SK-N-SH (cell line): ENCODE data around the gene PTPN14.

Source experiments
- CTCF ChIP-seq: fragments of 200-600 bp; sonication (generic); IDR thresholded peaks from 2 replicates; pipeline ENCODE4 v1.6.1; 2017; ENCODE audit warnings: antibody characterized with exemption, mild to moderate bottlenecking, moderate library complexity
- EP300 ChIP-seq, 2 experiments: IDR thresholded peaks; 2 replicates each; pipeline versions ENCODE4 v1.4.0 to v1.6.1; 2012; ENCODE audit warnings: borderline replicate concordance in 1 of 2, low read depth in 1 of 2, low read length in 1 of 2
- EZH2phosphoT487 ChIP-seq: fragments of 200-600 bp; sonication (generic); IDR thresholded peaks from 2 replicates; pipeline ENCODE4 v1.6.1; 2017; ENCODE audit warnings: low read depth, mixed run types, mild to moderate bottlenecking, antibody characterized with exemption, moderate library complexity, borderline replicate concordance
- FOSL2 ChIP-seq: IDR thresholded peaks from 2 replicates; pipeline ENCODE4 v1.4.0; 2012; ENCODE audit warnings: low read depth, mild to moderate bottlenecking, moderate library complexity, borderline replicate concordance
- FOXJ3 ChIP-seq: sonication (generic); formaldehyde crosslinking; IDR thresholded peaks from 2 replicates; pipeline ENCODE4 v1.5.1; 2020; ENCODE audit warnings: mild to moderate bottlenecking, missing genetic modification reagents
- GABPA ChIP-seq: IDR thresholded peaks from 2 replicates; pipeline ENCODE4 v1.4.0; 2012; ENCODE audit warnings: low read depth, mild to moderate bottlenecking
- JUND ChIP-seq: IDR thresholded peaks from 2 replicates; pipeline ENCODE4 v1.4.0; 2012
- RAD21 ChIP-seq: IDR thresholded peaks from 2 replicates; pipeline ENCODE4 v1.6.1; 2012; ENCODE audit warnings: mild to moderate bottlenecking, low read length
- RFX5 ChIP-seq: IDR thresholded peaks from 2 replicates; pipeline ENCODE4 v1.6.1; 2012; ENCODE audit warnings: mild to moderate bottlenecking, improper control_type of control experiment, low read length
- SIN3A ChIP-seq: IDR thresholded peaks from 2 replicates; pipeline ENCODE4 v1.6.1; 2012; ENCODE audit warnings: low read depth, mild to moderate bottlenecking, low read length, moderate library complexity, borderline replicate concordance
- SMC3 ChIP-seq: IDR thresholded peaks from 2 replicates; pipeline ENCODE4 v1.6.1; 2012; ENCODE audit warnings: low read depth, low read length, improper control_type of control experiment

DNA sequence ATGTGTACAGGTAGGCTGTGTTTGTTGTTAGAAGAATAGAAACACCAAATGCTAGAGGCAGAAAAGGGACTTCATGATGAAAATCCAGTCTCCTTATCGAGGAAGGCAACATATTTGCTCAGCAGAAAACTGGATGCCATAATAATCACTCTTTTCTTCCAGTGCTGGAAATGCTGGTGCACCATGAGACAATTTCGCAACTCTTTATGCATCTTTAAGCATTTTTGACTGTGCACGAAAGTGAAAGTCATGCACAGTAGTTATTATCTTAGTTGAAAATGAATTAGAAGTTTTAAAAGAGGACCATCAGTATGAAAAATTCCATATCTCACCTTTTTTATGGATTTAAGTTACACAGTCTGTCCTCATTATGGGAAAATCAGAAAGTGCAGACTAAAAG lies 241.4 kb downstream of the PTPN14 start:
- no peak for TF ChIP-seq CTCF
- no peak for TF ChIP-seq FOXJ3 (CRISPR knock-in tag)
- no peak for TF ChIP-seq SIN3A
- no peak for TF ChIP-seq EZH2phosphoT487
- TF ChIP-seq RAD21: no peak
- TF ChIP-seq JUND: no peak
- TF ChIP-seq SMC3: no peak
- TF ChIP-seq GABPA: no peak
- TF ChIP-seq EP300 (IDR thresholded peaks at IDR 0.05; ENCODE audit: borderline replicate concordance in 1 of 2, low read depth in 1 of 2, low read length in 1 of 2): no peak
- TF ChIP-seq FOSL2: no peak
- no peak for TF ChIP-seq RFX5
